Esophagus (tissue), 2 donors: Measurements from ENCODE around the gene FAM168A. TPM values are rescaled to one million over a fixed set of nuclear protein-coding genes. Genes with fewer than 3 reads are reported as not detected.

ENCODE experiments used
- H3K27ac ChIP-seq, 2 donors: one replicate each; pipeline ENCODE4 v1.5.1; 2013; ENCODE audit warnings: low read depth in 2 of 2, mild to moderate bottlenecking in 2 of 2, inconsistent platforms in 1 of 2, low read length in 1 of 2, moderate library complexity in 1 of 2
- H3K27me3 ChIP-seq, 2 donors: one replicate each; pipeline ENCODE4 v1.6.1; 2013; ENCODE audit warnings: low read length in 2 of 2, control low read depth in 1 of 2, mild to moderate bottlenecking in 1 of 2; ENCODE audit not compliant: insufficient read depth in 2 of 2, control insufficient read depth in 1 of 2
- H3K36me3 ChIP-seq, 2 donors: one replicate each; pipeline ENCODE4 v1.6.1; 2013; ENCODE audit warnings: low read length in 1 of 2; ENCODE audit not compliant: control insufficient read depth in 2 of 2, insufficient read depth in 2 of 2
- H3K4me1 ChIP-seq, 2 donors: one replicate each; pipeline ENCODE4 v1.6.1; 2013; ENCODE audit warnings: low read length in 1 of 2; ENCODE audit not compliant: control insufficient read depth in 2 of 2, insufficient read depth in 2 of 2
- H3K4me3 ChIP-seq, 2 donors: one replicate each; pipeline ENCODE4 v1.5.1; 2013; ENCODE audit warnings: low read length in 2 of 2, mild to moderate bottlenecking in 2 of 2, low read depth in 1 of 2, moderate library complexity in 1 of 2
- H3K9me3 ChIP-seq, 2 donors: one replicate each; pipeline ENCODE4 v1.6.1; 2013; ENCODE audit warnings: mild to moderate bottlenecking in 2 of 2, low read depth in 1 of 2, low read length in 1 of 2, moderate library complexity in 1 of 2; ENCODE audit not compliant: control insufficient read depth in 2 of 2, insufficient read depth in 1 of 2
- WGBS, 2 donors: extraction: QIAGEN DNeasy Blood & Tissue Kit; methylation state at CpG; one replicate each; pipeline ENCODE4 v1.1.7; 2013; 5-methylcytosine and 5-hydroxymethylcytosine counted together
- polyA plus RNA-seq, 2 donors: library from polyadenylated mRNA; stranded (reverse); fragments of 200-250 nt; gene quantifications; one replicate each; pipeline ENCODE4 v1.2.3, GENCODE V29; 2013
- donor health status: healthy with polysubstance abuse.
- donor health status: Bipolar disorder and iron deficiency.

Gene FAM168A
- polyA plus RNA-seq, 2 donors = 4.0 TPM

GRCh38 chr11:73404506-73405145 lies 193.3 kb downstream of the FAM168A start:
- Histone ChIP-seq H3K9me3 (no peaks in the 10 kb centered on the region), H3K4me1 (no peaks in the 10 kb centered on the region), H3K4me3 (no peak overlapping the region), H3K27ac (no peak overlapping the region), H3K36me3 (peaks cover 3 to 13% of the 10 kb centered on the region in 2 donors), H3K27me3 (no peaks in the 10 kb centered on the region)
- WGBS, 2 donors = 90 to 94% methylated on average over 5 of the region's 5 CpGs

- Histone ChIP-seq H3K4me1 (no peaks in the 10 kb centered on the region), H3K27me3 (no peaks in the 10 kb centered on the region), H3K36me3 (peaks cover 3 to 9% of the 10 kb centered on the region in 2 donors), H3K4me3 (no peak overlapping the region), H3K27ac (no peak overlapping the region), H3K9me3 (no peaks in the 10 kb centered on the region)
- WGBS, 2 donors = 67 to 69% methylated on average over 4 of the region's 4 CpGs
These were observed 193.9 kb downstream of the FAM168A start for GRCh38 chr11:73404048-73404447.

GRCh38 chr11:73403541-73403940 lies 194.4 kb downstream of the FAM168A start:
- peaks cover 3 to 6% of the 10 kb centered on the region in 2 donors for H3K36me3 ChIP-seq
- H3K4me3 ChIP-seq = no peak overlapping the region
- H3K9me3 ChIP-seq = no peaks in the 10 kb centered on the region
- WGBS, 2 donors = 92 to 95% methylated on average over 5 of the region's 5 CpGs
- no peaks in the 10 kb centered on the region for H3K4me1 ChIP-seq
- H3K27me3 ChIP-seq = no peaks in the 10 kb centered on the region
- no peak overlapping the region for H3K27ac ChIP-seq

- WGBS, 2 donors = 76 to 80% methylated on average over 1 of the region's 1 CpG
- Histone ChIP-seq H3K27me3 (no peaks in the 10 kb centered on the region), H3K4me3 (no peak overlapping the region), H3K36me3 (peaks cover 3 to 6% of the 10 kb centered on the region in 2 donors), H3K9me3 (no peaks in the 10 kb centered on the region), H3K27ac (no peak overlapping the region), H3K4me1 (no peaks in the 10 kb centered on the region)
These were observed 195.1 kb downstream of the FAM168A start for GRCh38 chr11:73402834-73403185.

- peaks cover 3% of the 10 kb centered on the region in 2 donors for H3K36me3 ChIP-seq
- H3K4me3 ChIP-seq = no peak overlapping the region
- no peaks in the 10 kb centered on the region for H3K4me1 ChIP-seq
- H3K27ac ChIP-seq = no peak overlapping the region
- H3K27me3 ChIP-seq = no peaks in the 10 kb centered on the region
- 86 to 90% methylated on average over 15 of the region's 15 CpGs for WGBS, 2 donors
- H3K9me3 ChIP-seq = no peaks in the 10 kb centered on the region
These were observed 195.7 kb downstream of the FAM168A start for GRCh38 chr11:73401924-73402833.

GRCh38 chr11:73401217-73401923 lies 196.5 kb downstream of the FAM168A start:
- Histone ChIP-seq H3K36me3 (peaks cover 3 to 6% of the 10 kb centered on the region in 2 donors), H3K4me3 (no peak overlapping the region), H3K27ac (no peak overlapping the region), H3K9me3 (no peaks in the 10 kb centered on the region), H3K4me1 (no peaks in the 10 kb centered on the region), H3K27me3 (no peaks in the 10 kb centered on the region)
- WGBS, 2 donors = 81 to 82% methylated on average over 3 of the region's 3 CpGs

- H3K4me3 ChIP-seq = no peak overlapping the region
- H3K4me1 ChIP-seq = no peaks in the 10 kb centered on the region
- no peak overlapping the region for H3K27ac ChIP-seq
- 93 to 96% methylated on average over 6 of the region's 6 CpGs for WGBS, 2 donors
- H3K9me3 ChIP-seq = no peaks in the 10 kb centered on the region
- peaks cover 3 to 5% of the 10 kb centered on the region in 2 donors for H3K36me3 ChIP-seq
- no peaks in the 10 kb centered on the region for H3K27me3 ChIP-seq
These were observed 197.6 kb downstream of the FAM168A start for GRCh38 chr11:73400293-73400692.

- 88 to 92% methylated on average over 4 of the region's 4 CpGs for WGBS, 2 donors
- Histone ChIP-seq H3K4me1 (no peaks in the 10 kb centered on the region), H3K27me3 (no peaks in the 10 kb centered on the region), H3K27ac (no peak overlapping the region), H3K36me3 (peaks cover 0 to 9% of the 10 kb centered on the region in 2 donors), H3K4me3 (no peak overlapping the region), H3K9me3 (no peaks in the 10 kb centered on the region)
These were observed 198.3 kb downstream of the FAM168A start for GRCh38 chr11:73399636-73400035.

GRCh38 chr11:73399159-73399590 lies 198.7 kb downstream of the FAM168A start:
- H3K4me3 ChIP-seq = no peak overlapping the region
- no peaks in the 10 kb centered on the region for H3K9me3 ChIP-seq
- no peaks in the 10 kb centered on the region for H3K4me1 ChIP-seq
- H3K27ac ChIP-seq = no peak overlapping the region
- 66 to 77% methylated on average over 6 of the region's 6 CpGs for WGBS, 2 donors
- peaks cover 0 to 9% of the 10 kb centered on the region in 2 donors for H3K36me3 ChIP-seq
- H3K27me3 ChIP-seq = no peaks in the 10 kb centered on the region
